Neural cell (in vitro differentiated cells): ENCODE measurements around the gene DYNLT2. TPM values are rescaled to one million over a fixed set of nuclear protein-coding genes. Genes with fewer than 3 reads are reported as not detected.

Experiments used
- H2AFZ ChIP-seq: fragments of 200-600, 300-800 bp; sonication (generic), shearing (Covaris generic); 2 replicates; pipeline ENCODE4 v1.6.0; 2014; ENCODE audit warnings: low read depth, mild to moderate bottlenecking, antibody characterized with exemption, low read length, moderate library complexity
- H3F3A ChIP-seq: fragments of 200-600 bp; shearing (Covaris generic); 2 replicates; pipeline ENCODE4 v1.6.1; 2016; ENCODE audit warnings: mild to moderate bottlenecking, moderate library complexity, mixed read lengths, antibody characterized with exemption, low read length; ENCODE audit not compliant: insufficient read depth, poor library complexity, severe bottlenecking
- H3K27ac ChIP-seq: fragments of 200-600, 300-800 bp; sonication (generic), shearing (Covaris generic); 2 replicates; pipeline ENCODE4 v1.5.1; 2014; ENCODE audit warnings: mild to moderate bottlenecking, low read length, moderate library complexity
- H3K27me3 ChIP-seq: fragments of 300-800, 200-600 bp; sonication (generic), shearing (Covaris generic); 2 replicates; pipeline ENCODE4 v1.6.0; 2014; ENCODE audit warnings: mild to moderate bottlenecking, low read depth, low read length, moderate library complexity; ENCODE audit not compliant: insufficient read depth
- H3K36me3 ChIP-seq: fragments of 300-800, 200-600 bp; sonication (generic), shearing (Covaris generic); 2 replicates; pipeline ENCODE4 v1.5.1; 2014; ENCODE audit warnings: mild to moderate bottlenecking, antibody characterized with exemption, low read length, moderate library complexity; ENCODE audit not compliant: insufficient read depth
- H3K4me2 ChIP-seq: fragments of 300-800, 200-600 bp; sonication (generic), shearing (Covaris generic); 2 replicates; pipeline ENCODE4 v1.6.0; 2014; ENCODE audit warnings: mild to moderate bottlenecking, low read length
- H3K4me3 ChIP-seq: fragments of 300-800, 200-600 bp; sonication (generic), shearing (Covaris generic); 2 replicates; pipeline ENCODE4 v1.5.1; 2014; ENCODE audit warnings: mild to moderate bottlenecking, low read length, moderate library complexity
- H3K79me2 ChIP-seq: fragments of 200-600 bp; shearing (Covaris generic); replicated peaks from 2 replicates; pipeline ENCODE4 v1.6.0; 2014; ENCODE audit warnings: mild to moderate bottlenecking, low read length, moderate library complexity; ENCODE audit not compliant: insufficient read depth
- H3K9ac ChIP-seq: fragments of 300-800, 200-600 bp; sonication (generic), shearing (Covaris generic); 2 replicates; pipeline ENCODE4 v1.6.1; 2016; ENCODE audit warnings: mild to moderate bottlenecking, low read length, mixed read lengths
- H3K9me2 ChIP-seq: fragments of 200-600 bp; shearing (Covaris generic); 2 replicates; pipeline ENCODE4 v1.6.1; 2016; ENCODE audit warnings: mild to moderate bottlenecking, low read length, mixed read lengths; ENCODE audit not compliant: insufficient read depth
- H3K9me3 ChIP-seq: fragments of 200-600, 300-800 bp; sonication (generic), shearing (Covaris generic); 2 replicates; pipeline ENCODE4 v1.6.1; 2016; ENCODE audit warnings: mild to moderate bottlenecking, mixed run types, low read length, moderate library complexity, mixed read lengths
- H4K20me1 ChIP-seq: fragments of 200-600 bp; shearing (Covaris generic); 2 replicates; pipeline ENCODE4 v1.6.1; 2016; ENCODE audit warnings: mild to moderate bottlenecking, mixed run types; ENCODE audit not compliant: insufficient read depth
- CTCF ChIP-seq: fragments of 450-650 bp; IDR thresholded peaks from 2 replicates; pipeline ENCODE4 v1.5.1; 2014; ENCODE audit warnings: antibody characterized with exemption, mild to moderate bottlenecking, moderate library complexity; ENCODE audit not compliant: poor library complexity, severe bottlenecking
- EP300 ChIP-seq: fragments of 450-650 bp; conservative IDR thresholded peaks from 2 replicates; pipeline ENCODE4 v1.6.1; 2014; ENCODE audit warnings: antibody characterized with exemption, mild to moderate bottlenecking, moderate library complexity; ENCODE audit not compliant: poor library complexity, severe bottlenecking
- EZH2 ChIP-seq: fragments of 200-600, 300-800 bp; shearing (Covaris generic), sonication (generic); IDR thresholded peaks from 2 replicates; pipeline ENCODE4 v1.6.1; 2014; ENCODE audit warnings: antibody characterized with exemption, low read length, borderline replicate concordance, mild to moderate bottlenecking; ENCODE audit not compliant: insufficient read depth, poor library complexity, severe bottlenecking
- MXI1 ChIP-seq: fragments of 450-650 bp; conservative IDR thresholded peaks from 2 replicates; pipeline ENCODE4 v1.6.1; 2014; ENCODE audit warnings: antibody characterized with exemption, mild to moderate bottlenecking; ENCODE audit not compliant: poor library complexity, severe bottlenecking
- POLR2AphosphoS5 ChIP-seq: IDR thresholded peaks from 2 replicates; pipeline ENCODE4 v1.6.1; 2012
- RAD21 ChIP-seq: fragments of 450-650 bp; conservative IDR thresholded peaks from 2 replicates; pipeline ENCODE4 v1.6.1; 2014; ENCODE audit warnings: antibody characterized with exemption, mild to moderate bottlenecking, moderate library complexity
- REST ChIP-seq: IDR thresholded peaks from 2 replicates; pipeline ENCODE4 v1.6.1; 2012; ENCODE audit warnings: borderline replicate concordance
- SMC3 ChIP-seq: fragments of 450-650 bp; conservative IDR thresholded peaks from 2 replicates; pipeline ENCODE4 v1.6.1; 2014; ENCODE audit warnings: antibody characterized with exemption, mild to moderate bottlenecking, moderate library complexity; ENCODE audit not compliant: poor library complexity
- TAF1 ChIP-seq: IDR thresholded peaks from 2 replicates; pipeline ENCODE4 v1.6.1; 2012; ENCODE audit warnings: low read depth
- polyA minus RNA-seq: library from RNA; depleted of rRNA, polyadenylated mRNA; stranded (reverse); fragments of >200 nt; gene quantifications from 2 replicates; pipeline ENCODE4 v1.2.3, GENCODE V29; 2014
- polyA plus RNA-seq: library from polyadenylated mRNA; depleted of rRNA; stranded (reverse); fragments of >200 nt; gene quantifications from 2 replicates; pipeline ENCODE4 v1.2.3, GENCODE V29; 2014

DYNLT2 gene
- polyA plus RNA-seq: 1.8 and 2.8 TPM in 2 replicates
- polyA minus RNA-seq: 5.0 and 5.6 TPM in 2 replicates

- peak within 1 kb of the TSS; percentile 90 for H3K27ac ChIP-seq
- H3K4me3 ChIP-seq: peak within 1 kb of the TSS; percentile 73
- H3K9ac ChIP-seq: peak within 1 kb of the TSS; percentile 92
- no peaks in the 10 kb centered on the region for H4K20me1 ChIP-seq
- H3K36me3 ChIP-seq: no peaks in the 10 kb centered on the region
- peak within 1 kb of the TSS; percentile 82 for H2AFZ ChIP-seq
- peak within 1 kb of the TSS; percentile 84 for H3K4me2 ChIP-seq
- peaks cover 4% of the 10 kb centered on the region for H3F3A ChIP-seq
- H3K27me3 ChIP-seq: no peaks in the 10 kb centered on the region
- H3K9me2 ChIP-seq: no peaks in the 10 kb centered on the region
- H3K79me2 ChIP-seq: peaks cover 12% of the 10 kb centered on the region
- H3K9me3 ChIP-seq: no peaks in the 10 kb centered on the region
- TF ChIP-seq SMC3: peak; percentile 68
- peak; percentile 96 for TF ChIP-seq POLR2AphosphoS5
- peak; percentile 89 for TF ChIP-seq MXI1
- TF ChIP-seq EP300: peak; percentile 77
- TF ChIP-seq RAD21: peak; percentile 54
- TF ChIP-seq TAF1: no peak
- TF ChIP-seq EZH2: no peak
- peak; percentile 73 for TF ChIP-seq REST
- peak; percentile 60 for TF ChIP-seq CTCF
Measured at GRCh38 chr6:169751242-169752073, at the start of gene DYNLT2, which contains the start of gene ERMARD. TSS of gene DYNLT2 (minus strand) at chr6:169751572. CDS start at chr6:169751458, 114 bp downstream. TSS of gene ERMARD (plus strand) at chr6:169751622. CDS start at chr6:169751658, 36 bp downstream.

GRCh38 chr6:169800668-169801395 lies 49.5 kb upstream of the DYNLT2 start:
- Histone ChIP-seq H2AFZ (no peak overlapping the region), H3K4me3 (no peak overlapping the region), H3K36me3 (no peaks in the 10 kb centered on the region), H3F3A (no peaks in the 10 kb centered on the region), H3K9me2 (no peaks in the 10 kb centered on the region), H3K79me2 (no peaks in the 10 kb centered on the region), H3K9ac (no peak overlapping the region), H3K4me2 (no peak overlapping the region), H4K20me1 (no peaks in the 10 kb centered on the region), H3K9me3 (no peaks in the 10 kb centered on the region), H3K27ac (no peak overlapping the region), H3K27me3 (no peaks in the 10 kb centered on the region)
- TF ChIP-seq REST: no peak
- TF ChIP-seq CTCF: no peak
- no peak for TF ChIP-seq TAF1
- no peak for TF ChIP-seq MXI1
- no peak for TF ChIP-seq EZH2
- TF ChIP-seq RAD21: no peak
- TF ChIP-seq EP300: no peak
- TF ChIP-seq SMC3: no peak
- TF ChIP-seq POLR2AphosphoS5: no peak
